Breast epithelium (tissue), 4 donors: ENCODE results near the gene COPS7B. TPM values are rescaled to one million over a fixed set of nuclear protein-coding genes. Genes with fewer than 3 reads are reported as not detected.
"Not testable (repeated sequence)": the region's sequence is repeated elsewhere in the genome, so short reads cannot be mapped to it uniquely, and the experiment has no call there.

Experiments
- DNase-seq, 2 donors: peaks; one replicate each; pipeline ENCODE4 v3.0.0-alpha.2; 2019; ENCODE audit warnings: low spot score in 2 of 2
- H3K27ac ChIP-seq, 2 donors: fragments of 200-600 bp; sonication (generic) in 1 of 2; one replicate each; pipeline ENCODE4 v1.5.1; 2016 to 2019; ENCODE audit warnings: mild to moderate bottlenecking in 1 of 2
- H3K27me3 ChIP-seq, 2 donors: fragments of 200-600 bp; sonication (generic) in 1 of 2; one replicate each; pipeline versions ENCODE4 v1.5.1 to v1.6.0; 2017 to 2019; ENCODE audit warnings: control low read depth in 1 of 2, mild to moderate bottlenecking in 1 of 2
- H3K36me3 ChIP-seq: fragments of 200-600 bp; one replicate; pipeline ENCODE4 v1.5.1; 2019
- H3K4me1 ChIP-seq, 2 donors: fragments of 200-600 bp; sonication (generic); one replicate each; pipeline ENCODE4 v1.5.1; 2016 to 2019; ENCODE audit warnings: control low read depth in 1 of 2
- H3K4me3 ChIP-seq, 3 donors: fragments of 200-600 bp; sonication (generic); 1 replicate in 2 of 3; 2 replicates in 1 of 3; pipeline ENCODE4 v1.5.1; 2016 to 2019; ENCODE audit warnings: mild to moderate bottlenecking in 3 of 3, moderate library complexity in 2 of 3
- H3K9me3 ChIP-seq, 2 donors: fragments of 200-600 bp; sonication (generic) in 1 of 2; one replicate each; pipeline ENCODE4 v1.5.1; 2016 to 2019; ENCODE audit warnings: control low read depth in 1 of 2
- POLR2A ChIP-seq: fragments of 450-650 bp; IDR thresholded peaks from one replicate; pipeline ENCODE4 v1.6.1; 2016; ENCODE audit warnings: antibody characterized with exemption, mild to moderate bottlenecking, moderate library complexity
- POLR2AphosphoS5 ChIP-seq, 3 donors: sonication (generic); formaldehyde crosslinking; IDR thresholded peaks; one replicate each; pipeline ENCODE4 v1.6.1; 2017; ENCODE audit warnings: antibody characterized with exemption in 3 of 3
- intact Hi-C: fragments of 100-400 bp; cut with DNase I; formaldehyde crosslinking; loops from one replicate; pipeline ENCODE4 v1.15.1; 2023; ENCODE audit warnings: low total_unique reads
- total RNA-seq, 3 donors: library from RNA; depleted of rRNA; stranded (reverse); fragments of >200 nt; gene quantifications; one replicate each; pipeline ENCODE4 v1.1.0, GENCODE V29; 2016
- TF ChIP-seq, protein P1 (sequence below), 3 donors: fragments of 450-650 bp; IDR thresholded peaks; one replicate each; pipeline ENCODE4 v1.5.1; 2016 to 2017; ENCODE audit warnings: antibody characterized with exemption in 3 of 3, mild to moderate bottlenecking in 3 of 3, moderate library complexity in 3 of 3

Gene COPS7B
- 10 to 100 TPM; 19.8 to 39.8 (median 32.1) TPM for total RNA-seq

DNA sequence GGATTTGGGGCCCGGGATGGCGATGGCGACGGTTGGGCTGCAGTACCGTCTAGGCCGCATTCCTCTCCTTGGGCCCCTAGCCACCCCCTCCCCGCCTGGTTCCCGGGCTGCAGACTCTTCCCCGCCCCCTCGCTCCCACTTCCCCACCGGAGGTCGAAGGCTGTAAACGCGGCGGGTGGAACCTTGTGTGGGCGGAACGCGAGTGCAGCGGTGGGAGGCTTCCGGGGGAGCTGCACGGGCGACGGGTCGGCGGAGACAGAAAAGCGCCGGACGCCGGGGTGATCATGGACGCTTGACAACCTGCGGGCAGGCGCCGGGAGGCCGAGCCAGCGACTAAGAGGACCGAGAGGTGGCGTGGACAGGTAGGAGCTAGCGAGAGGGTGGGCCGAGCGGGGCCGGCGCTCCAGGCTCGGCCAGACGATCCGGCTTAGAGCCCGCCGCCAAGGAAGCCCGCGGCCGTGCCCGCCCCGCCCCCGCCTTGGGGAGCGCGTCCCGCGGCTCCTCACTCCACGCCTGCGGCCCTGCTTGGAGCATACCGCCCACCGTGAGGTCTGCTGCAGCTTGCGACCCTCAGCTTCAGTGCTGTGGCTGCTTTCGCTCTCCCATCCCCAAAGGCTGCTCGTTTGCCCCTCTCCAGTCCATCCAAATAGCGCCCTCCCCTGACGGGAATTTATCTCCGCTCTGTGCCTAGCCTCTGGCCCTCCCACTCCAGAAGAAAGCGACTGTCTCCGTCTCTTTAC is at the start of gene COPS7B:
Gene COPS7B, plus strand, starts transcription at position 269 of the 740 bp plus-strand sequence. CDS start 2,126 bp downstream, outside the sequence.
- intact Hi-C loops, result no loop called here
- H3K27me3 ChIP-seq, result no peaks in the 10 kb centered on the region
- no peaks in the 10 kb centered on the region for H3K9me3 ChIP-seq
- peak in 2 of 3 donors; percentile 71 to 78 for TF ChIP-seq POLR2AphosphoS5 (IDR thresholded peaks at IDR 0.05)
- no peak for TF ChIP-seq POLR2A
- TF ChIP-seq, protein P1, sequence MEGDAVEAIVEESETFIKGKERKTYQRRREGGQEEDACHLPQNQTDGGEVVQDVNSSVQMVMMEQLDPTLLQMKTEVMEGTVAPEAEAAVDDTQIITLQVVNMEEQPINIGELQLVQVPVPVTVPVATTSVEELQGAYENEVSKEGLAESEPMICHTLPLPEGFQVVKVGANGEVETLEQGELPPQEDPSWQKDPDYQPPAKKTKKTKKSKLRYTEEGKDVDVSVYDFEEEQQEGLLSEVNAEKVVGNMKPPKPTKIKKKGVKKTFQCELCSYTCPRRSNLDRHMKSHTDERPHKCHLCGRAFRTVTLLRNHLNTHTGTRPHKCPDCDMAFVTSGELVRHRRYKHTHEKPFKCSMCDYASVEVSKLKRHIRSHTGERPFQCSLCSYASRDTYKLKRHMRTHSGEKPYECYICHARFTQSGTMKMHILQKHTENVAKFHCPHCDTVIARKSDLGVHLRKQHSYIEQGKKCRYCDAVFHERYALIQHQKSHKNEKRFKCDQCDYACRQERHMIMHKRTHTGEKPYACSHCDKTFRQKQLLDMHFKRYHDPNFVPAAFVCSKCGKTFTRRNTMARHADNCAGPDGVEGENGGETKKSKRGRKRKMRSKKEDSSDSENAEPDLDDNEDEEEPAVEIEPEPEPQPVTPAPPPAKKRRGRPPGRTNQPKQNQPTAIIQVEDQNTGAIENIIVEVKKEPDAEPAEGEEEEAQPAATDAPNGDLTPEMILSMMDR (IDR thresholded peaks at IDR 0.05), result no peak
- peak within 1 kb of the TSS; percentile 76 to 100 (median 99) for H3K4me3 ChIP-seq
- H3K4me1 ChIP-seq, result peaks cover 2 to 22% of the 10 kb centered on the region in 2 donors
- no peaks in the 10 kb centered on the region for H3K36me3 ChIP-seq
- DNase-seq, result peak; percentile 59 to 78
- peak within 1 kb of the TSS; percentile 70 to 78 for H3K27ac ChIP-seq

DNA sequence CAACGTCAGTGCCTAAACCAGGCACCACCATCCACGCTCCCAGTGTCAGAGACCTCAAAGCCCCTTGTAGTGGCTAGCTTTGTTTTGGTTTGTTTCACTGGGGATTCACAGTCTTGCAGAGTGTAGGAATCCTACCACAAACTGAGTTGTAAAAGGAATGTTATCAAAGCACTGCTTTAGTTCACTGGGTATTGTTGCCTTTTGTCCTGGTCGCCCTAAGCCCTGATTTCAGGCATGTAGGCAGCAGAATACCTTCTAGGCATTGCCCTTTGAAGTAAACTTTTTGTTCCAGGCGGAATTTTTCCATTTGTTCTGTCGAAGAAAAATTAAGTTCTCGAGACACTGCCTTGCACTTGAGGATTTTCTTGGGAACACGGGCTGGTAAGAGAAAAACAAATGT is 48.5 kb upstream of the COPS7B start:
- TF ChIP-seq POLR2A (no peak), POLR2AphosphoS5 (IDR thresholded peaks at IDR 0.05) (no peak)
- TF ChIP-seq, protein P1 (IDR thresholded peaks at IDR 0.05), result no peak
- Histone ChIP-seq H3K4me1 (no peaks in the 10 kb centered on the region), H3K27ac (no peak overlapping the region), H3K9me3 (no peaks in the 10 kb centered on the region), H3K36me3 (no peaks in the 10 kb centered on the region), H3K4me3 (no peak overlapping the region), H3K27me3 (no peaks in the 10 kb centered on the region)
- intact Hi-C loops, result no loop called here
- no peak for DNase-seq

DNA sequence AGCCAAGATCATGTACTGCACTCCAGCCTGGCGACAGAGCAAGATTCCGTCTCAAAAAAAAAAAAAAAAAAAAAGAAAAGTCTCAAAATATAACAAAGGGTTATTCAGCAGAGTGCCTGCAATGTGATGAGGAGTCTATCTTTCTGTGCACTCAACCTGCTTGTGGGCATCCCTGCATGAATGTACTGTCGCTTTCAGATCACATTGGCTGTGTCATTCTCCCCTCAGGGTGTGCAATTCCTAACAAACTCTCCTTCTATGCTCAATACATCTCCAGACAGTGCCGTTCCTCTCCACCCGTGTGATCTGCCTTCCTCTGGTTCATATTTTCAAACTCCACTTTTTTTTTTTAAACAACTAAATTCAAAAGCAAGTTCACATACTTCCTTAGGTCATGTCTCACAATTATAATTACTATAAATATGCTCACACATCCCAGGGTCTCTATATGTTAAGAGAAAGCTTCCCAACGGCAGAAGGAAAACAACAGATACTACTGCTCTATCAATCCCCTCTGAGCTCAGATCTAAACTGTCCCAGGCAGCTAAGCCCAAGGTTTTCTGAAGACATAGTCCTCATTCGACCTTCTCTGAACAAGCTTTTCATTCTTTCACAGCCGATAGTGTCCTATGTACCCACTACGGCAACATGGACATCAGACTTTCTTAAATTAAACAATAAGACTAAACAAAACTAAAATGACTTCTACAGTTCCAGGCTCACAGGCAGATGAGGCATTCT is 42.7 kb upstream of the COPS7B start:
- Histone ChIP-seq H3K36me3 (no peaks in the 10 kb centered on the region), H3K27me3 (no peaks in the 10 kb centered on the region), H3K9me3 (no peaks in the 10 kb centered on the region), H3K27ac (no peak overlapping the region), H3K4me1 (no peaks in the 10 kb centered on the region), H3K4me3 (no peak overlapping the region)
- intact Hi-C loops, result no loop called here
- no peak for DNase-seq
- no peak for TF ChIP-seq POLR2A
- TF ChIP-seq POLR2AphosphoS5 (IDR thresholded peaks at IDR 0.05), result no peak
- TF ChIP-seq, protein P1 (IDR thresholded peaks at IDR 0.05), result no peak

DNA sequence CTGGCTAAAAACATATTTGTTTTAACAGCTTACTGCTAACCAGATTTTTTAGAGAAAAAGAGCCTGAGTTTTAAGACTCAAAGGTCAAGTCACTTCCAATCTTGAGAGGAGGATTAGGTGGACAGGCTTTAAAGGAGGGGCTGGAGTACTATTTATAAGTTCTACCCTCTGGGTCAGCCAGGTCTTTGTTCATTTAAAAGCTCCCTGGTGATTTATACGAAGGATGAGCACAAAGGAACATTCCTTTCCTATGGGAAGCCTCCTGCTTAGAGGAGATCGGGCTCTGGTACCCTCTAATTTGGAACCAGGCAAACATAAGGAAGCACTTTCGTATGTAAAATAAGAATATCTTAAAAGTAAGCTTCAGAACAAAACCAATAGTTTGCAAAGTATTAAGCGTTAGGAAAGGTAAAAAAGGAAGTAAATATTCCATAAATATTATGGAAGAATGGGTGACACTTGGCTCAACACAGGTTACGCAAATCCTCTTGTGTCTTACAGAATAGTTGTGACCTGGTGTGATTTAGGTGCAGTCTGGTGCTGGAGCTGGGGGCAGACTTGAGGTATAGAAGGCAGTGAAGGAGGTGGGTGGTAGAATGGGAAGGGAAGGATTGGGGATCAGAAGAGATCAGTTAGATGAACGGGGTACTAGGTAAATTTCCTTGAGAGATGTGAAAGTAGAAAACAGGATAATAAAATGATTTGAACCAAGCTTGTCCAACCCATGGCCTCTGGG is 40.8 kb upstream of the COPS7B start:
- H3K9me3 ChIP-seq, result no peaks in the 10 kb centered on the region
- H3K36me3 ChIP-seq, result no peaks in the 10 kb centered on the region
- intact Hi-C loops, result no loop called here
- H3K4me1 ChIP-seq, result no peaks in the 10 kb centered on the region
- no peak overlapping the region for H3K4me3 ChIP-seq
- TF ChIP-seq, protein P1 (IDR thresholded peaks at IDR 0.05), result no peak
- TF ChIP-seq POLR2A (no peak), POLR2AphosphoS5 (IDR thresholded peaks at IDR 0.05) (no peak)
- H3K27me3 ChIP-seq, result no peaks in the 10 kb centered on the region
- H3K27ac ChIP-seq, result no peak overlapping the region
- DNase-seq, result no peak

DNA sequence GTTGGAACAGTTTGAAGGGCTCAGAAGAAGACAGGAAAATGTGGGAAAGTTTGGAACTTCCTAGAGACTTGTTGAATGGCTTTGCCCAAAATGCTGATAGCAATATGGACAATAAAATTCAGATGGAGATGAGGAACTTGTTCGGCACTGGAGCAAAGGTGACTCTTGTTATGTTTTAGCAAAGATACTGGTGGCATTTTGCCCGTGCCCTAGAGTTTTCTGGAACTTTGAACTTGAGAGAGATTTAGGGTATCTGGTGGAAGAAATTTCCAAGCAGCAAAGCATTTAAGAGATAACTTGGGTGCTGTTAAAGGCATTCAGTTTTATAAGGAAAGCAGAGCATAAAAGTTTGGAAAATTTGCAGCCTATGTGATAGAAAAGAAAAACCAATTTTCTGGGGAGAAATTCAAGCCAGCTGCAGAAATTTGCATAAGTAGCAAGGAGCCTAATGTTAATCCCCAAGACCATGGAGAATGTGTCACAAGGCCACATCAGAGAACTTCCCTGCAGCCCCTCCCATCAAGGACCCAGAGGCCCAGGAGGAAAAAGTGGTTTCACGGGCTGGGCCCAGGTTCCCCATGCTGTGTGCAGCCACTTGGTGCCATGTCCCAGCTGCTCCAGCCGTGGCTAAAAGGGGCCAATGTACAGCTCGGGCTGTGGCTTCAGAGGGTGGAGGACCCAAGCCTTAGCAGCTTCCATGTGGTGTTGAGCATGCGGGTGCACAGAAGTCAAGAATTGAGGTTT is 37.9 kb upstream of the COPS7B start:
- H3K27ac ChIP-seq, H3K36me3 ChIP-seq, H3K27me3 ChIP-seq, intact Hi-C loops, H3K9me3 ChIP-seq, H3K4me3 ChIP-seq, H3K4me1 ChIP-seq, DNase-seq: not testable (repeated sequence)

DNA sequence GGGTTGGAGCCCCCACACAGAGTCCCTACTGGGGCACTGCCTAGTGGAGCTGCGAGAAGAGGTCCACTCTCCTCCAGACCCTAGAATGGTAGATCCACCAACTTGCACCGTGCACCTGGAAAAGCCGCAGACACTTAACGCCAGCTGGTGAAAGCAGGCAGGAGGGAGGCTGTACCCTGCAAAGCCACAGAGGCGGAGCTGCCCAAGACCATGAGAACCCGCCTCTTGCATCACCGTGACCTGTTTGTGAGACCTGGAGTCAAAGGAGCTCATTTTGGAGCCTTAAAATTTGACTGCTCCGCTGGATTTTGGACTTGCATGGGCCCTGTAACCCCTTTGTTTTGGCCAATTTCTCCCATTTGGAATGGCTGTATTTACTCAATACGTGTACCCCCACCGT is 37.2 kb upstream of the COPS7B start:
- DNase-seq, H3K4me3 ChIP-seq, H3K27ac ChIP-seq, H3K9me3 ChIP-seq, H3K36me3 ChIP-seq, H3K4me1 ChIP-seq, intact Hi-C loops, H3K27me3 ChIP-seq: not testable (repeated sequence)
